Measurements from ENCODE around the gene EIF2D. TPM values are rescaled to one million over a fixed set of nuclear protein-coding genes. Genes with fewer than 3 reads are reported as not detected.

The EIF2D gene
- total RNA-seq, 4 donors from 2014 or later, result 40.3 to 50.0 (median 47.9) TPM

GRCh38 chr1:206579747-206580437 lies 32.4 kb downstream of the EIF2D start:
- H3K27ac ChIP-seq (replicated peaks in 1 of 4), result peak overlapping the region in 2 of 4 donors; percentile 32 to 50
- intact Hi-C loops (cut with DNase I), result no loop called here
- no peaks in the 10 kb centered on the region for H3K27me3 ChIP-seq
- no peaks in the 10 kb centered on the region for H3K9me3 ChIP-seq
- peaks cover 9 to 34% (median 32%) of the 10 kb centered on the region in 4 donors for H3K4me1 ChIP-seq
- H3K4me3 ChIP-seq, result no peak overlapping the region
- no peak for TF ChIP-seq CTCF (IDR thresholded peaks at IDR 0.05)
- TF ChIP-seq POLR2AphosphoS5 (IDR thresholded peaks at IDR 0.05), result peak; percentile 11 to 39
- TF ChIP-seq EP300 (IDR thresholded peaks at IDR 0.05), result no peak
- TF ChIP-seq POLR2A (IDR thresholded peaks at IDR 0.05; ENCODE audit: low read depth), result peak; percentile 5
- 79% methylated on average over 11 of the region's 11 CpGs for WGBS
- peak; percentile 94 for DNase-seq (ENCODE audit: extremely low spot score)
- H3K36me3 ChIP-seq, result peaks cover 0 to 28% (median 9%) of the 10 kb centered on the region in 4 donors

- H3K4me3 ChIP-seq, result no peak overlapping the region
- H3K27ac ChIP-seq (replicated peaks in 1 of 4), result no peak overlapping the region
- intact Hi-C loops (cut with DNase I), result no loop called here
- H3K27me3 ChIP-seq, result no peaks in the 10 kb centered on the region
- TF ChIP-seq POLR2A (IDR thresholded peaks at IDR 0.05; ENCODE audit: low read depth), result no peak
- no peak for TF ChIP-seq EP300 (IDR thresholded peaks at IDR 0.05)
- no peak for TF ChIP-seq POLR2AphosphoS5 (IDR thresholded peaks at IDR 0.05)
- no peak for TF ChIP-seq CTCF (IDR thresholded peaks at IDR 0.05)
- WGBS, result 94% methylated on average over 4 of the region's 4 CpGs
- peaks cover 10 to 37% (median 32%) of the 10 kb centered on the region in 4 donors for H3K4me1 ChIP-seq
- no peaks in the 10 kb centered on the region for H3K9me3 ChIP-seq
- DNase-seq (ENCODE audit: extremely low spot score), result no peak
- H3K36me3 ChIP-seq, result peaks cover 0 to 18% (median under 1%) of the 10 kb centered on the region in 4 donors
Observed at GRCh38 chr1:206578978-206579374, 33.3 kb downstream of the EIF2D start.

GRCh38 chr1:206578068-206578977 lies 33.9 kb downstream of the EIF2D start:
- Histone ChIP-seq H3K9me3 (no peaks in the 10 kb centered on the region), H3K4me3 (no peak overlapping the region), H3K27me3 (no peaks in the 10 kb centered on the region), H3K27ac (replicated peaks in 1 of 4) (no peak overlapping the region), H3K36me3 (peaks cover 0 to 15% (median 0%) of the 10 kb centered on the region in 4 donors), H3K4me1 (peaks cover 10 to 34% (median 27%) of the 10 kb centered on the region in 4 donors)
- no peak for DNase-seq (ENCODE audit: extremely low spot score)
- WGBS, result 81% methylated on average over 10 of the region's 10 CpGs
- TF ChIP-seq CTCF (IDR thresholded peaks at IDR 0.05), result no peak
- TF ChIP-seq POLR2A (IDR thresholded peaks at IDR 0.05; ENCODE audit: low read depth), result no peak
- no peak for TF ChIP-seq POLR2AphosphoS5 (IDR thresholded peaks at IDR 0.05)
- TF ChIP-seq EP300 (IDR thresholded peaks at IDR 0.05), result no peak
- intact Hi-C loops (cut with DNase I), result no loop called here

- intact Hi-C loops (cut with DNase I), result no loop called here
- no peak for DNase-seq (ENCODE audit: extremely low spot score)
- H3K27me3 ChIP-seq, result no peaks in the 10 kb centered on the region
- peaks cover 10 to 30% (median 24%) of the 10 kb centered on the region in 4 donors for H3K4me1 ChIP-seq
- WGBS, result 70% methylated on average over 4 of the region's 4 CpGs
- no peak overlapping the region for H3K27ac ChIP-seq (replicated peaks in 1 of 4)
- TF ChIP-seq CTCF (IDR thresholded peaks at IDR 0.05), result no peak
- no peak for TF ChIP-seq EP300 (IDR thresholded peaks at IDR 0.05)
- no peak for TF ChIP-seq POLR2A (IDR thresholded peaks at IDR 0.05; ENCODE audit: low read depth)
- TF ChIP-seq POLR2AphosphoS5 (IDR thresholded peaks at IDR 0.05), result no peak
- H3K36me3 ChIP-seq, result peaks cover 0 to 12% (median 0%) of the 10 kb centered on the region in 4 donors
- H3K9me3 ChIP-seq, result no peaks in the 10 kb centered on the region
- H3K4me3 ChIP-seq, result no peak overlapping the region
Observed at GRCh38 chr1:206577626-206578025, 34.6 kb downstream of the EIF2D start.
